DND-41 (cell line): ENCODE measurements around the gene PITPNC1.

Source experiments
- ATAC-seq: fragments of 200-7000 bp; cut with Tn5 transposase; 3 replicates; pipeline ENCODE4 v1.9.1; 2021; ENCODE audit warnings: low read depth; ENCODE audit not compliant: insufficient read depth
- DNase-seq: peaks from one replicate; pipeline ENCODE4 v3.0.0-alpha.2; 2020
- H2AFZ ChIP-seq: 2 replicates; pipeline ENCODE4 v1.6.0; 2012; ENCODE audit warnings: low read depth, low read length
- H3K27ac ChIP-seq: 2 replicates; pipeline ENCODE4 v1.5.1; 2012; ENCODE audit warnings: low read length, inconsistent platforms
- H3K27me3 ChIP-seq: fragments of 200-600 bp; sonication (generic); 2 replicates; pipeline ENCODE4 v1.6.0; 2012; ENCODE audit warnings: low read length, mild to moderate bottlenecking, inconsistent platforms; ENCODE audit not compliant: insufficient read depth, poor library complexity
- H3K36me3 ChIP-seq: 2 replicates; pipeline ENCODE4 v1.5.1; 2012; ENCODE audit warnings: low read length, inconsistent platforms; ENCODE audit not compliant: insufficient read depth
- H3K4me1 ChIP-seq: 2 replicates; pipeline ENCODE4 v1.5.1; 2012; ENCODE audit warnings: mild to moderate bottlenecking, low read length; ENCODE audit not compliant: insufficient read depth
- H3K4me2 ChIP-seq: 2 replicates; pipeline ENCODE4 v1.6.0; 2012; ENCODE audit warnings: mild to moderate bottlenecking, moderate library complexity, low read length, inconsistent platforms; ENCODE audit not compliant: insufficient read depth
- H3K4me3 ChIP-seq, 2 experiments: fragments of 200-600 bp in 1 of 2; shearing (Covaris generic) in 1 of 2; 2 replicates each; pipeline ENCODE4 v1.5.1; 2012 to 2016; ENCODE audit warnings: inconsistent platforms in 2 of 2, low read length in 2 of 2, mild to moderate bottlenecking in 2 of 2, low read depth in 1 of 2, moderate library complexity in 1 of 2
- H3K79me2 ChIP-seq: 2 replicates; pipeline ENCODE4 v1.6.0; 2012; ENCODE audit warnings: low read length, inconsistent platforms; ENCODE audit not compliant: insufficient read depth
- H3K9ac ChIP-seq: 2 replicates; pipeline ENCODE4 v1.6.0; 2012; ENCODE audit warnings: low read depth, mild to moderate bottlenecking, inconsistent platforms, low read length, moderate library complexity
- H3K9me3 ChIP-seq: 2 replicates; pipeline ENCODE4 v1.5.1; 2012; ENCODE audit warnings: low read length, moderate library complexity, mild to moderate bottlenecking, inconsistent platforms; ENCODE audit not compliant: insufficient read depth, severe bottlenecking
- H4K20me1 ChIP-seq: 2 replicates; pipeline ENCODE4 v1.6.0; 2012; ENCODE audit warnings: low read length; ENCODE audit not compliant: insufficient read depth
- CTCF ChIP-seq: IDR thresholded peaks from 2 replicates; pipeline ENCODE4 v1.5.1; 2012; ENCODE audit warnings: borderline replicate concordance, low read length, moderate library complexity, mild to moderate bottlenecking; ENCODE audit not compliant: poor library complexity, severe bottlenecking; ENCODE audit errors: extremely low read depth
- EZH2 ChIP-seq: IDR thresholded peaks from 3 replicates; pipeline ENCODE4 v1.6.1; 2012; ENCODE audit warnings: borderline replicate concordance, low read depth, mild to moderate bottlenecking, moderate library complexity, low read length, inconsistent platforms; ENCODE audit not compliant: severe bottlenecking

Gene PITPNC1

GRCh38 chr17:67390646-67391361, 13.7 kb downstream of the PITPNC1 start:
- no peak for TF ChIP-seq EZH2
- no peak for TF ChIP-seq CTCF
- H3K79me2 ChIP-seq, result peaks cover 2% of the 10 kb centered on the region; the same call in 1 of the 2 replicates
- H3K9me3 ChIP-seq, result no peaks in the 10 kb centered on the region
- no peaks in the 10 kb centered on the region for H4K20me1 ChIP-seq
- H3K4me3 ChIP-seq, result no peak overlapping the region
- peaks cover 8% of the 10 kb centered on the region for H3K4me1 ChIP-seq
- no peaks in the 10 kb centered on the region for H3K27me3 ChIP-seq
- H3K36me3 ChIP-seq, result no peaks in the 10 kb centered on the region
- H3K27ac ChIP-seq, result peak overlapping the region; percentile 21; the same call in 1 of the 2 replicates
- no peak overlapping the region for H2AFZ ChIP-seq
- H3K4me2 ChIP-seq, result no peak overlapping the region
- ATAC-seq (peak; percentile 72), DNase-seq (peak; percentile 30)
- H3K9ac ChIP-seq, result no peak overlapping the region

- TF ChIP-seq CTCF (no peak), EZH2 (no peak)
- no peak overlapping the region for H3K9ac ChIP-seq
- no peak overlapping the region for H3K4me3 ChIP-seq
- no peaks in the 10 kb centered on the region for H3K9me3 ChIP-seq
- H2AFZ ChIP-seq, result no peak overlapping the region
- H3K79me2 ChIP-seq, result peaks cover 2% of the 10 kb centered on the region; the same call in 1 of the 2 replicates
- no peaks in the 10 kb centered on the region for H3K27me3 ChIP-seq
- H4K20me1 ChIP-seq, result no peaks in the 10 kb centered on the region
- no peak for DNase-seq
- peaks cover 8% of the 10 kb centered on the region for H3K4me1 ChIP-seq
- no peak overlapping the region for H3K4me2 ChIP-seq
- no peak for ATAC-seq
- no peaks in the 10 kb centered on the region for H3K36me3 ChIP-seq
- H3K27ac ChIP-seq, result no peak overlapping the region
These were observed 15.0 kb downstream of the PITPNC1 start for GRCh38 chr17:67392111-67392510.

GRCh38 chr17:67393809-67394397, 16.8 kb downstream of the PITPNC1 start:
- Histone ChIP-seq H4K20me1 (no peaks in the 10 kb centered on the region), H3K27ac (no peak overlapping the region), H3K36me3 (no peaks in the 10 kb centered on the region), H3K27me3 (no peaks in the 10 kb centered on the region), H3K79me2 (peaks cover under 1% of the 10 kb centered on the region; the same call in 1 of the 2 replicates), H3K9ac (no peak overlapping the region), H3K4me3 (no peak overlapping the region), H2AFZ (no peak overlapping the region), H3K4me2 (no peak overlapping the region), H3K9me3 (no peaks in the 10 kb centered on the region), H3K4me1 (peaks cover 8% of the 10 kb centered on the region)
- DNase-seq (no peak), ATAC-seq (no peak)
- TF ChIP-seq EZH2 (no peak), CTCF (no peak)
